GM12872 (cell line): ENCODE data around the gene DR1.

Experiments used
- CTCF ChIP-seq: IDR thresholded peaks from 3 replicates; pipeline ENCODE4 v1.5.1; 2011; ENCODE audit warnings: low read depth, mild to moderate bottlenecking, low read length, moderate library complexity; ENCODE audit not compliant: insufficient read depth

The DR1 gene

GRCh38 chr1:93328809-93329760, 16.6 kb upstream of the DR1 start:
- no peak for TF ChIP-seq CTCF

GRCh38 chr1:93330196-93330595, 15.5 kb upstream of the DR1 start:
- TF ChIP-seq CTCF: no peak

GRCh38 chr1:93330617-93331016, 15.1 kb upstream of the DR1 start:
- no peak for TF ChIP-seq CTCF

GRCh38 chr1:93331412-93331811, 14.3 kb upstream of the DR1 start:
- TF ChIP-seq CTCF: no peak

GRCh38 chr1:93332368-93332767, 13.3 kb upstream of the DR1 start:
- no peak for TF ChIP-seq CTCF

- no peak for TF ChIP-seq CTCF
These were observed 7.1 kb upstream of the DR1 start for GRCh38 chr1:93338387-93339146.

- no peak for TF ChIP-seq CTCF
These were observed 6.5 kb upstream of the DR1 start for GRCh38 chr1:93339171-93339697.
